Keratinocyte (primary cell): ENCODE data around the gene DNHD1. TPM values are rescaled to one million over a fixed set of nuclear protein-coding genes. Genes with fewer than 3 reads are reported as not detected.

ENCODE experiments used
- DNase-seq: peaks from one replicate; pipeline ENCODE4 v3.0.0-alpha.2; 2011; ENCODE audit warnings: low read depth, missing footprints, low spot score
- FAIRE-seq: peaks from 2 replicates; lab custom pipeline; 2011; peaks lifted over from hg19 to GRCh38; lab: Jason Lieb, UNC
- H2AFZ ChIP-seq: 2 replicates; pipeline ENCODE4 v1.6.0; 2012; ENCODE audit warnings: low read length, control low read depth, inconsistent platforms; ENCODE audit not compliant: control insufficient read depth
- H3K27ac ChIP-seq: 2 replicates; pipeline ENCODE4 v1.5.1; 2011; ENCODE audit warnings: low read length; ENCODE audit not compliant: control insufficient read depth, insufficient read depth
- H3K27me3 ChIP-seq: 3 replicates; pipeline ENCODE4 v1.6.0; 2011; ENCODE audit warnings: low read length; ENCODE audit not compliant: control insufficient read depth, insufficient read depth; ENCODE audit errors: extremely low read depth
- H3K36me3 ChIP-seq, 2 experiments: 2 replicates in 1 of 2; 3 replicates in 1 of 2; pipeline ENCODE4 v1.5.1; 2011; ENCODE audit warnings: low read length in 2 of 2, mild to moderate bottlenecking in 1 of 2; ENCODE audit not compliant: control insufficient read depth in 2 of 2, insufficient read depth in 2 of 2; ENCODE audit errors: extremely low read depth in 1 of 2
- H3K4me1 ChIP-seq: 3 replicates; pipeline ENCODE4 v1.5.1; 2011; ENCODE audit warnings: low read length; ENCODE audit not compliant: control insufficient read depth, insufficient read depth; ENCODE audit errors: extremely low read depth
- H3K4me2 ChIP-seq: 3 replicates; pipeline ENCODE4 v1.6.0; 2011; ENCODE audit warnings: low read depth, low read length; ENCODE audit not compliant: control insufficient read depth, insufficient read depth; ENCODE audit errors: extremely low read depth
- H3K4me3 ChIP-seq, 3 experiments: fragments of 200-600 bp in 1 of 3; sonication (generic) in 1 of 3; 2 replicates in 2 of 3; 3 replicates in 1 of 3; pipeline ENCODE4 v1.5.1; 2011 to 2016; ENCODE audit warnings: low read length in 3 of 3, mild to moderate bottlenecking in 3 of 3, control low read depth in 2 of 3, inconsistent platforms in 1 of 3, low read depth in 1 of 3, mixed read lengths in 1 of 3, mixed run types in 1 of 3, moderate library complexity in 1 of 3; ENCODE audit not compliant: control insufficient read depth in 2 of 3, insufficient read depth in 2 of 3; ENCODE audit errors: extremely low read depth in 1 of 3
- H3K79me2 ChIP-seq: 2 replicates; pipeline ENCODE4 v1.6.0; 2012; ENCODE audit warnings: low read length; ENCODE audit not compliant: control insufficient read depth, insufficient read depth
- H3K9ac ChIP-seq: 3 replicates; pipeline ENCODE4 v1.6.0; 2011; ENCODE audit warnings: low read length; ENCODE audit not compliant: control insufficient read depth, insufficient read depth; ENCODE audit errors: extremely low read depth
- H3K9me1 ChIP-seq: 3 replicates; pipeline ENCODE4 v1.6.0; 2011; ENCODE audit warnings: low read length; ENCODE audit not compliant: control insufficient read depth, insufficient read depth; ENCODE audit errors: extremely low read depth
- H3K9me3 ChIP-seq: 2 replicates; pipeline ENCODE4 v1.5.1; 2012; ENCODE audit warnings: low read depth, low read length; ENCODE audit not compliant: control insufficient read depth
- H4K20me1 ChIP-seq: 3 replicates; pipeline ENCODE4 v1.6.0; 2011; ENCODE audit warnings: low read length; ENCODE audit not compliant: control insufficient read depth, insufficient read depth; ENCODE audit errors: extremely low read depth
- CTCF ChIP-seq, 3 experiments: IDR thresholded peaks in 1 of 3; conservative IDR thresholded peaks in 1 of 3; optimal IDR thresholded peaks in 1 of 3; 2 replicates in 2 of 3; 3 replicates in 1 of 3; pipeline versions ENCODE3 to v1.5.1; 2011; ENCODE audit warnings: low read length in 3 of 3, mild to moderate bottlenecking in 3 of 3, moderate library complexity in 2 of 3, control low read depth in 1 of 3, inconsistent platforms in 1 of 3; ENCODE audit not compliant: insufficient read depth in 2 of 3; ENCODE audit errors: extremely low read depth in 1 of 3
- EZH2 ChIP-seq: IDR thresholded peaks from one replicate; pipeline ENCODE4 v1.6.1; 2012; ENCODE audit warnings: inconsistent platforms, mild to moderate bottlenecking, low read length, moderate library complexity
- dilution Hi-C: fragments of 300-500 bp; cut with MboI; formaldehyde crosslinking; loops from one replicate; pipeline ENCODE4 v1.7.0; 2020; ENCODE audit warnings: low sequenced_read_pairs; ENCODE audit not compliant: extremely low pct_ligation_motif_present
- polyA plus RNA-seq, 5 experiments: library from polyadenylated mRNA; depleted of rRNA in 3 of 5; stranded (reverse) in 3 of 5; stranded (forward) in 1 of 5; unstranded in 1 of 5; fragments of >200 nt; gene quantifications; 1 replicate in 1 of 5; 2 replicates in 3 of 5; 3 replicates in 1 of 5; pipeline versions ENCODE4 v1.2.1 to v1.2.3, GENCODE V29; 2011 to 2012; ENCODE audit warnings: missing spikeins in 2 of 5, low read depth in 1 of 5, low replicate concordance in 1 of 5

The DNHD1 gene
- polyA plus RNA-seq, 1 donor (not counting 4 experiments of a cell fraction or from before 2014, with no cell fraction given): 2.9 TPM

- FAIRE-seq: no peak
- dilution Hi-C loops: no loop called here
- no peak for DNase-seq
These were observed 5.3 kb downstream of the DNHD1 start for GRCh38 chr11:6502382-6502781.

GRCh38 chr11:6504166-6504565, 7.1 kb downstream of the DNHD1 start:
- H3K4me1 ChIP-seq: peaks cover 7% of the 10 kb centered on the region
- H3K4me3 ChIP-seq: no peak overlapping the region
- dilution Hi-C loops: no loop called here

More at GRCh38 chr11:6502382-6502781, 5.3 kb downstream of the DNHD1 start:
- TF ChIP-seq CTCF (optimal IDR thresholded peaks at IDR 0.05 in 1 of 3, IDR thresholded peaks at IDR 0.05 in 1 of 3, conservative IDR thresholded peaks at IDR 0.05 in 1 of 3; ENCODE audit: extremely low read depth in 1 of 3, insufficient read depth in 2 of 3, low read length in 3 of 3) (no peak), EZH2 (no peak)
- H3K9me3 ChIP-seq: no peaks in the 10 kb centered on the region
- no peak overlapping the region for H3K27ac ChIP-seq
- H3K79me2 ChIP-seq: no peaks in the 10 kb centered on the region
- H2AFZ ChIP-seq: no peak overlapping the region
- no peaks in the 10 kb centered on the region for H3K27me3 ChIP-seq
- H3K4me3 ChIP-seq: no peak overlapping the region
- H3K36me3 ChIP-seq: peaks cover 2 to 13% of the 10 kb centered on the region in 2 experiments
- no peak overlapping the region for H3K4me2 ChIP-seq
- no peaks in the 10 kb centered on the region for H4K20me1 ChIP-seq
- H3K9me1 ChIP-seq: no peaks in the 10 kb centered on the region
- no peak overlapping the region for H3K9ac ChIP-seq
- H3K4me1 ChIP-seq: peaks cover 7% of the 10 kb centered on the region

More at GRCh38 chr11:6504166-6504565, 7.1 kb downstream of the DNHD1 start:
- Histone ChIP-seq H3K9me3 (no peaks in the 10 kb centered on the region), H3K36me3 (peaks cover 2 to 5% of the 10 kb centered on the region in 2 experiments), H3K27me3 (no peaks in the 10 kb centered on the region), H3K27ac (peak overlapping the region; percentile 5), H3K9ac (no peak overlapping the region), H2AFZ (no peak overlapping the region), H3K9me1 (no peaks in the 10 kb centered on the region), H3K4me2 (no peak overlapping the region), H3K79me2 (no peaks in the 10 kb centered on the region), H4K20me1 (no peaks in the 10 kb centered on the region)
- no peak for FAIRE-seq
- TF ChIP-seq CTCF (optimal IDR thresholded peaks at IDR 0.05 in 1 of 3, IDR thresholded peaks at IDR 0.05 in 1 of 3, conservative IDR thresholded peaks at IDR 0.05 in 1 of 3; ENCODE audit: extremely low read depth in 1 of 3, insufficient read depth in 2 of 3, low read length in 3 of 3) (no peak), EZH2 (no peak)
- no peak for DNase-seq
